CD4-positive, alpha-beta T cell (primary cell): ENCODE results near the gene CD83. TPM values are rescaled to one million over a fixed set of nuclear protein-coding genes. Genes with fewer than 3 reads are reported as not detected.
A peak's percentile ranks its signal among the peaks of the same experiment; 100 is the strongest.

Source experiments
- ATAC-seq: fragments of 200-7000 bp; cut with Tn5 transposase; one replicate; pipeline ENCODE4 v1.10.0; 2022; ENCODE audit warnings: mild to moderate bottlenecking; ENCODE audit not compliant: poor library complexity
- CTCF ChIA-PET: fragments of 350-600 bp; sonication (Branson Sonifier 250); formaldehyde crosslinking; loops from one replicate; lab custom pipeline; 2021; ENCODE audit warnings: antibody characterized with exemption, inconsistent platforms; lab: Charles Lee
- POLR2A ChIA-PET: fragments of 350-600 bp; sonication (Branson Sonifier 250); formaldehyde crosslinking; loops from one replicate; lab custom pipeline; 2021; ENCODE audit warnings: antibody characterized with exemption, inconsistent platforms; lab: Charles Lee
- DNase-seq, 14 experiments: peaks; one replicate each; pipeline ENCODE4 v3.0.0-alpha.2; 2013 to 2020; ENCODE audit warnings: mixed read lengths in 2 of 14
- H3K27ac ChIP-seq, 2 donors: one replicate each; pipeline versions ENCODE4 v1.5.1 to v1.7.0; 2013; ENCODE audit warnings: low read length in 2 of 2, low read depth in 1 of 2, mild to moderate bottlenecking in 1 of 2
- H3K27me3 ChIP-seq, 2 experiments: 1 replicate in 1 of 2; 2 replicates in 1 of 2; pipeline versions ENCODE4 v1.6.1 to v1.7.0; 2013; ENCODE audit warnings: low read length in 2 of 2, control low read depth in 1 of 2, mild to moderate bottlenecking in 1 of 2, moderate library complexity in 1 of 2; ENCODE audit not compliant: insufficient read depth in 2 of 2, control insufficient read depth in 1 of 2
- H3K36me3 ChIP-seq: one replicate; pipeline ENCODE4 v1.6.1; 2013; ENCODE audit warnings: low read length, control low read depth; ENCODE audit not compliant: insufficient read depth
- H3K4me1 ChIP-seq: one replicate; pipeline ENCODE4 v1.6.1; 2013; ENCODE audit warnings: low read length, control low read depth; ENCODE audit not compliant: insufficient read depth
- H3K4me3 ChIP-seq: one replicate; pipeline ENCODE4 v1.5.1; 2013; ENCODE audit warnings: mild to moderate bottlenecking, low read length, moderate library complexity
- H3K9me3 ChIP-seq, 2 experiments: 1 replicate in 1 of 2; 2 replicates in 1 of 2; pipeline versions ENCODE4 v1.6.1 to v1.7.0; 2013; ENCODE audit warnings: low read length in 2 of 2, mild to moderate bottlenecking in 2 of 2, control low read depth in 1 of 2, moderate library complexity in 1 of 2; ENCODE audit not compliant: control insufficient read depth in 1 of 2, insufficient read depth in 1 of 2
- H3K27ac Mint-ChIP-seq: one replicate; pipeline ENCODE4 v1.8.0; 2020; ENCODE audit warnings: mixed read lengths
- H3K27me3 Mint-ChIP-seq: one replicate; pipeline ENCODE4 v1.8.0; 2021; ENCODE audit warnings: mixed read lengths
- H3K36me3 Mint-ChIP-seq: one replicate; pipeline ENCODE4 v1.8.0; 2021; ENCODE audit warnings: low read depth, mixed read lengths
- H3K4me1 Mint-ChIP-seq: one replicate; pipeline ENCODE4 v1.8.0; 2021; ENCODE audit warnings: low read depth, mixed read lengths
- H3K4me3 Mint-ChIP-seq: one replicate; pipeline ENCODE4 v1.8.0; 2020; ENCODE audit warnings: mild to moderate bottlenecking, mixed read lengths
- H3K9me3 Mint-ChIP-seq: one replicate; pipeline ENCODE4 v1.8.0; 2020; ENCODE audit warnings: mixed read lengths
- CTCF ChIP-seq: fragments of 200-600 bp; IDR thresholded peaks from one replicate; pipeline ENCODE4 v1.8.0; 2022; ENCODE audit warnings: antibody characterized with exemption, mild to moderate bottlenecking
- intact Hi-C, 2 experiments: fragments of 100-400 bp; cut with DNase I in 1 of 2; cut with micrococcal nuclease in 1 of 2; formaldehyde crosslinking; loops; one replicate each; pipeline versions ENCODE4 v1.15.1 to v1.9.0; 2023 to 2025; cut with DNase I, micrococcal nuclease
- total RNA-seq, 174 experiments: library from RNA in 2 of 174; stranded (reverse) in 2 of 174; gene quantifications; one replicate each; pipeline ENCODE4 v1.2.3 and lab custom pipeline; 2021 to 2026

The CD83 gene
- total RNA-seq, 2 experiments from 2014 or later: 35.3 to 36.4 TPM

GRCh38 chr6:14074476-14075094, 43.0 kb upstream of the CD83 start:
- peak in 2 of 14 experiments; percentile 5 to 6 for DNase-seq

GRCh38 chr6:14075095-14075503, 42.5 kb upstream of the CD83 start:
- H3K27me3 Mint-ChIP-seq: no peaks in the 10 kb centered on the region
- DNase-seq: peak in 5 of 14 experiments; percentile 6 to 82 (median 79)
- no peaks in the 10 kb centered on the region for H3K36me3 Mint-ChIP-seq
- ATAC-seq: peak; percentile 94
- intact Hi-C loops: no loop called here
- no peak for TF ChIP-seq CTCF
- Histone ChIP-seq H3K4me3 (peak overlapping the region; percentile 55), H3K4me1 (peaks cover 12% of the 10 kb centered on the region), H3K9me3 (no peaks in the 10 kb centered on the region), H3K27me3 (no peaks in the 10 kb centered on the region), H3K36me3 (no peaks in the 10 kb centered on the region), H3K27ac (peak overlapping the region; percentile 68 to 77)
- peak overlapping the region; percentile 85 for H3K27ac Mint-ChIP-seq
- CTCF ChIA-PET: interaction anchor here (0.5 to 2.9 kb wide), 2 partner anchors 9 to 1107 kb away, joined by 3 to 15 read pairs; no protein-coding TSS in a partner anchor
- H3K4me3 Mint-ChIP-seq: peak overlapping the region; percentile 83
- POLR2A ChIA-PET: interaction anchor here (0.7 to 2.0 kb wide), 6 partner anchors 8 to 262 kb away, joined by 3 to 14 read pairs (median 3); partner anchors contain the start of genes CD83 and MCUR1
- H3K9me3 Mint-ChIP-seq: no peaks in the 10 kb centered on the region
- H3K4me1 Mint-ChIP-seq: peaks cover 30% of the 10 kb centered on the region

More at GRCh38 chr6:14074476-14075094, 43.0 kb upstream of the CD83 start:
- Mint-ChIP-seq H3K9me3 (no peaks in the 10 kb centered on the region), H3K4me1 (peaks cover 30% of the 10 kb centered on the region), H3K36me3 (no peaks in the 10 kb centered on the region), H3K27me3 (no peaks in the 10 kb centered on the region), H3K27ac (peak overlapping the region; percentile 85), H3K4me3 (peak overlapping the region; percentile 83)
- TF ChIP-seq CTCF: no peak
- Histone ChIP-seq H3K36me3 (no peaks in the 10 kb centered on the region), H3K4me3 (peak overlapping the region; percentile 55), H3K4me1 (peaks cover 12% of the 10 kb centered on the region), H3K9me3 (no peaks in the 10 kb centered on the region), H3K27ac (peak overlapping the region; percentile 68 to 77), H3K27me3 (no peaks in the 10 kb centered on the region)
- peak; percentile 16 for ATAC-seq
- ChIA-PET CTCF (interaction anchor here (0.5 to 2.9 kb wide), 2 partner anchors 8 to 1108 kb away, joined by 3 to 15 read pairs; no protein-coding TSS in a partner anchor), POLR2A (interaction anchor here (0.7 to 2.0 kb wide), 5 partner anchors 8 to 261 kb away, joined by 3 to 14 read pairs (median 3); partner anchors contain the start of genes CD83 and MCUR1)
- intact Hi-C loops: no loop called here

- H3K27ac ChIP-seq: no peak overlapping the region
- CTCF ChIA-PET: interaction anchor here (0.9 to 2.9 kb wide), 3 partner anchors 10 to 16 kb away, joined by 3 to 15 read pairs (median 3); no protein-coding TSS in a partner anchor
- H3K4me3 ChIP-seq: no peak overlapping the region
- Mint-ChIP-seq H3K9me3 (no peaks in the 10 kb centered on the region), H3K27me3 (no peaks in the 10 kb centered on the region), H3K27ac (no peak overlapping the region), H3K4me1 (peaks cover 30% of the 10 kb centered on the region), H3K4me3 (no peak overlapping the region), H3K36me3 (no peaks in the 10 kb centered on the region)
- DNase-seq (no peak), ATAC-seq (no peak)
- POLR2A ChIA-PET: interaction anchor here (1.2 kb wide), 1 partner anchor 42 kb away, joined by 3 read pairs; no protein-coding TSS in a partner anchor
- H3K27me3 ChIP-seq: no peaks in the 10 kb centered on the region
- intact Hi-C loops: no loop called here
- no peaks in the 10 kb centered on the region for H3K9me3 ChIP-seq
- H3K36me3 ChIP-seq: no peaks in the 10 kb centered on the region
- peaks cover 12% of the 10 kb centered on the region for H3K4me1 ChIP-seq
- no peak for TF ChIP-seq CTCF
These were observed 40.2 kb upstream of the CD83 start for GRCh38 chr6:14077193-14077867.
